Measurements from ENCODE around the gene SRRD. TPM values are rescaled to one million over a fixed set of nuclear protein-coding genes. Genes with fewer than 3 reads are reported as not detected.

The SRRD gene
- total and polyA plus RNA-seq, 2 of the 8 experiments (the other 6 are each of a cell fraction or from before 2014, with no cell fraction given), result 17.1 to 25.3 TPM

- no peak overlapping the region for H3K14ac ChIP-seq (ENCODE audit: insufficient read length)
- no peaks in the 10 kb centered on the region; a peak in 1 of 4 replicates for H3K79me2 ChIP-seq (ENCODE audit: control insufficient read depth in 1 of 2, insufficient read depth in 2 of 2, low read length in 2 of 2)
- ChIA-PET CTCF (ENCODE audit: partially characterized antibody) (interaction anchor here (0.5 to 2.7 kb wide), 12 partner anchors 9 to 1678 kb away, joined by 3 to 14 read pairs (median 4); no protein-coding TSS in a partner anchor), POLR2A (ENCODE audit: partially characterized antibody) (interaction anchor here (0.6 to 5.1 kb wide), 4 partner anchors 11 to 212 kb away, joined by 3 to 14 read pairs (median 4); partner anchors contain the start of genes HPS4 and SRRD)
- H3K9me3 ChIP-seq (ENCODE audit: insufficient read depth in 2 of 2, low read depth in 1 of 2, low read length in 1 of 2), result no peaks in the 10 kb centered on the region
- FAIRE-seq, result no peak
- H3K4me2 ChIP-seq (ENCODE audit: insufficient read depth in 1 of 2, low read depth in 2 of 2, low read length in 2 of 2), result no peak overlapping the region
- DNase-seq (ENCODE audit: low read depth in 1 of 2, low spot score in 2 of 2), result no peak
- H3K79me1 ChIP-seq (ENCODE audit: low read depth, low read length), result peaks cover 11% of the 10 kb centered on the region
- no peak overlapping the region for H3K18ac ChIP-seq (ENCODE audit: extremely low read depth, low read length)
- H2BK20ac ChIP-seq (ENCODE audit: low read length), result no peak overlapping the region
- peaks cover 0 to 11% of the 10 kb centered on the region in 2 experiments for H4K20me1 ChIP-seq (replicated peaks in 1 of 2; ENCODE audit: control insufficient read depth in 1 of 2, insufficient read depth in 2 of 2, low read length in 2 of 2)
- H4K5ac ChIP-seq (ENCODE audit: insufficient read length, low read depth, low read length), result no peak overlapping the region
- H2AK5ac ChIP-seq (ENCODE audit: low read depth, low read length), result no peak overlapping the region
- H2AFZ ChIP-seq (ENCODE audit: low read length), result no peak overlapping the region
- H3K9ac ChIP-seq (replicated peaks in 1 of 4; ENCODE audit: extremely low read depth in 1 of 4, low read depth in 3 of 4, low read length in 3 of 4), result no peak overlapping the region
- H4K8ac ChIP-seq (ENCODE audit: extremely low read depth, insufficient read depth, low read length), result no peak overlapping the region
- no peak overlapping the region for H3K23ac ChIP-seq (ENCODE audit: insufficient read length)
- H2BK12ac ChIP-seq (ENCODE audit: low read depth, low read length), result no peak overlapping the region
- H3K23me2 ChIP-seq (ENCODE audit: low read depth, low read length), result 0 out of 2 replicates have a peak, but pooled peaks cover 2% of the 10 kb centered on the region
- 88% methylated on average over 11 of the region's 11 CpGs; no CpG with 5 or more reads in 1 of the 2 experiments for whole genome bisulfite sequencing, 2 experiments (ENCODE audit: extremely low coverage in 1 of 2, insufficient coverage in 1 of 2, insufficient read length in 1 of 2, insufficient replicate concordance in 2 of 2, low coverage in 1 of 2, low lambda C conversion rate in 2 of 2, missing lambda C conversion rate in 1 of 2)
- H4K91ac ChIP-seq (replicated peaks; ENCODE audit: insufficient read length, low read length), result no peak overlapping the region
- no peak overlapping the region for H2BK15ac ChIP-seq (ENCODE audit: low read length)
- no peak overlapping the region for H3K56ac ChIP-seq (replicated peaks; ENCODE audit: insufficient read length, low read depth, low read length)
- no peak overlapping the region for H3K4me3 ChIP-seq (ENCODE audit: extremely low read depth in 1 of 4, insufficient read depth in 2 of 4, low read depth in 3 of 4, low read length in 4 of 4)
- no peak overlapping the region for H3K4ac ChIP-seq (replicated peaks; ENCODE audit: insufficient read length, low read depth, low read length)
- H3K27me3 ChIP-seq (replicated peaks in 1 of 4; ENCODE audit: control insufficient read depth in 3 of 4, extremely low read depth in 1 of 4, insufficient read depth in 3 of 4, low read length in 3 of 4), result peaks cover 0 to 2% (median 0%) of the 10 kb centered on the region in 4 experiments; a peak in 2 of 7 replicates
- H2BK120ac ChIP-seq (replicated peaks; ENCODE audit: low read depth, low read length), result no peak overlapping the region
- no peak overlapping the region for H2BK5ac ChIP-seq (ENCODE audit: low read depth, low read length)
- H3K27ac ChIP-seq (ENCODE audit: low read depth, low read length), result no peak overlapping the region
- H3K4me1 ChIP-seq (replicated peaks in 1 of 4; ENCODE audit: control insufficient read depth in 3 of 4, insufficient read depth in 4 of 4, low read length in 3 of 4), result no peaks in the 10 kb centered on the region
- H3K36me3 ChIP-seq (ENCODE audit: control insufficient read depth in 2 of 4, insufficient read depth in 4 of 4, low read length in 3 of 4), result peaks cover 0 to 7% (median 4%) of the 10 kb centered on the region in 4 experiments; a peak in 4 of 8 replicates
- TF ChIP-seq NRF1 (IDR thresholded peaks at IDR 0.05; ENCODE audit: low read depth, low read length), result no peak
- TF ChIP-seq JUN (IDR thresholded peaks at IDR 0.05; ENCODE audit: low read depth, low read length), result no peak
- TF ChIP-seq MAX (IDR thresholded peaks at IDR 0.05), result no peak
- no peak for TF ChIP-seq GTF2F1 (IDR thresholded peaks at IDR 0.05; ENCODE audit: borderline replicate concordance, low read depth, low read length)
- no peak for TF ChIP-seq KDM1A (IDR thresholded peaks at IDR 0.05; ENCODE audit: borderline replicate concordance, low read length)
- TF ChIP-seq E2F6 (IDR thresholded peaks at IDR 0.05), result no peak
- TF ChIP-seq ASH2L (IDR thresholded peaks at IDR 0.05; ENCODE audit: low read length), result no peak
- TF ChIP-seq POU5F1 (IDR thresholded peaks at IDR 0.05; ENCODE audit: low read depth, low read length), result no peak
- TF ChIP-seq GABPA (IDR thresholded peaks at IDR 0.05; ENCODE audit: borderline replicate concordance, insufficient read depth, low read length), result no peak
- TF ChIP-seq SRF (IDR thresholded peaks at IDR 0.05; ENCODE audit: low read depth, low read length), result no peak
- TF ChIP-seq POLR2A (IDR thresholded peaks at IDR 0.05; ENCODE audit: control extremely low read depth in 1 of 2, low read depth in 2 of 2, low read length in 2 of 2), result no peak
- TF ChIP-seq SP2 (IDR thresholded peaks at IDR 0.05; ENCODE audit: low read length), result no peak
Observed at GRCh38 chr22:26435327-26436093, 48.2 kb upstream of the SRRD start.
